Measurements from ENCODE around the gene ANO2.

DNA sequence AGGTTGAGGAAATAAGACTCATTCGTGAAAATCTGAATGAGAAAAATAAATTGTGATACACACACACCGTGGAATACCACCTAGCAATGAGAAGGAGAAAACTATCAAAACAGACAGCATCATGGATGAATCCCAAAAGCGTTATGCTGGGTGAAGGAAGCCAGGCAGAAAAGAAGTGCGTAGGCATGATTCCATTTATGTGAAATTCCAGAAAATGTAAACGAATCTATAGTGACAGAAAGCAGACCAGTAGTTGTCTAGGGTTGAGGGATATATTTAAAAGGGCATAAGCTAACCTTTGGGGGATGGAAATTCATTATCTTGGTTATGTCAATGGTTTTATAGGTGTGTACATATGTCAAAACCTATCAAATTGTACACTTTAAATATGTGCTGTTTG, 42.5 kb upstream of the ANO2 start:
- TF ChIP-seq FOXM1 (IDR thresholded peaks at IDR 0.05; ENCODE audit: borderline replicate concordance, low read depth) (no peak), RAD21 (IDR thresholded peaks at IDR 0.05; ENCODE audit: low read depth) (no peak), CEBPB (IDR thresholded peaks at IDR 0.05) (no peak)
- TF ChIP-seq, protein P1, sequence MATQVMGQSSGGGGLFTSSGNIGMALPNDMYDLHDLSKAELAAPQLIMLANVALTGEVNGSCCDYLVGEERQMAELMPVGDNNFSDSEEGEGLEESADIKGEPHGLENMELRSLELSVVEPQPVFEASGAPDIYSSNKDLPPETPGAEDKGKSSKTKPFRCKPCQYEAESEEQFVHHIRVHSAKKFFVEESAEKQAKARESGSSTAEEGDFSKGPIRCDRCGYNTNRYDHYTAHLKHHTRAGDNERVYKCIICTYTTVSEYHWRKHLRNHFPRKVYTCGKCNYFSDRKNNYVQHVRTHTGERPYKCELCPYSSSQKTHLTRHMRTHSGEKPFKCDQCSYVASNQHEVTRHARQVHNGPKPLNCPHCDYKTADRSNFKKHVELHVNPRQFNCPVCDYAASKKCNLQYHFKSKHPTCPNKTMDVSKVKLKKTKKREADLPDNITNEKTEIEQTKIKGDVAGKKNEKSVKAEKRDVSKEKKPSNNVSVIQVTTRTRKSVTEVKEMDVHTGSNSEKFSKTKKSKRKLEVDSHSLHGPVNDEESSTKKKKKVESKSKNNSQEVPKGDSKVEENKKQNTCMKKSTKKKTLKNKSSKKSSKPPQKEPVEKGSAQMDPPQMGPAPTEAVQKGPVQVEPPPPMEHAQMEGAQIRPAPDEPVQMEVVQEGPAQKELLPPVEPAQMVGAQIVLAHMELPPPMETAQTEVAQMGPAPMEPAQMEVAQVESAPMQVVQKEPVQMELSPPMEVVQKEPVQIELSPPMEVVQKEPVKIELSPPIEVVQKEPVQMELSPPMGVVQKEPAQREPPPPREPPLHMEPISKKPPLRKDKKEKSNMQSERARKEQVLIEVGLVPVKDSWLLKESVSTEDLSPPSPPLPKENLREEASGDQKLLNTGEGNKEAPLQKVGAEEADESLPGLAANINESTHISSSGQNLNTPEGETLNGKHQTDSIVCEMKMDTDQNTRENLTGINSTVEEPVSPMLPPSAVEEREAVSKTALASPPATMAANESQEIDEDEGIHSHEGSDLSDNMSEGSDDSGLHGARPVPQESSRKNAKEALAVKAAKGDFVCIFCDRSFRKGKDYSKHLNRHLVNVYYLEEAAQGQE (IDR thresholded peaks at IDR 0.05; ENCODE audit: low read depth): no peak
